Neuronal stem cell (in vitro differentiated cells): ENCODE results near the gene PRICKLE1.

Source experiments
- DNase-seq: peaks from one replicate; pipeline ENCODE4 v3.0.0-alpha.2; 2013; ENCODE audit warnings: low spot score
- H2AFZ ChIP-seq: one replicate; pipeline ENCODE4 v1.6.1; 2013; ENCODE audit warnings: mild to moderate bottlenecking, low read length, inconsistent platforms
- H2AK5ac ChIP-seq: 2 replicates; pipeline ENCODE4 v1.6.1; 2013; ENCODE audit warnings: low read depth, mild to moderate bottlenecking, inconsistent platforms, low read length, moderate library complexity, mixed read lengths
- H2BK120ac ChIP-seq: 2 replicates; pipeline ENCODE4 v1.6.1; 2013; ENCODE audit warnings: low read depth, mild to moderate bottlenecking, inconsistent platforms, low read length, moderate library complexity, mixed read lengths
- H2BK12ac ChIP-seq: one replicate; pipeline ENCODE4 v1.6.1; 2013; ENCODE audit warnings: low read length, inconsistent platforms
- H2BK15ac ChIP-seq: 2 replicates; pipeline ENCODE4 v1.6.1; 2013; ENCODE audit warnings: mild to moderate bottlenecking, low read length, inconsistent platforms, mixed read lengths
- H2BK5ac ChIP-seq: one replicate; pipeline ENCODE4 v1.6.1; 2013; ENCODE audit warnings: inconsistent platforms, mild to moderate bottlenecking, low read length, moderate library complexity
- H3K14ac ChIP-seq: one replicate; pipeline ENCODE4 v1.6.1; 2013; ENCODE audit warnings: low read length, inconsistent platforms
- H3K18ac ChIP-seq: 2 replicates; pipeline ENCODE4 v1.6.1; 2013; ENCODE audit warnings: low read length, inconsistent platforms
- H3K23ac ChIP-seq: 2 replicates; pipeline ENCODE4 v1.6.1; 2013; ENCODE audit warnings: low read depth, mild to moderate bottlenecking, mixed read lengths, low read length, inconsistent platforms; ENCODE audit not compliant: poor library complexity
- H3K27ac ChIP-seq: replicated peaks from 3 replicates; pipeline ENCODE4 v1.5.1; 2013; ENCODE audit warnings: low read length, inconsistent platforms
- H3K27me3 ChIP-seq, 3 experiments: 2 replicates each; pipeline ENCODE4 v1.6.1; 2013; ENCODE audit warnings: low read length in 3 of 3, mild to moderate bottlenecking in 2 of 3, inconsistent platforms in 1 of 3, low read depth in 1 of 3, mixed read lengths in 1 of 3, moderate library complexity in 1 of 3; ENCODE audit not compliant: control insufficient read depth in 3 of 3, insufficient read depth in 3 of 3
- H3K36me3 ChIP-seq, 2 donors: replicated peaks in 1 of 2; 2 replicates each; pipeline ENCODE4 v1.6.1; 2013; ENCODE audit warnings: low read length in 2 of 2; ENCODE audit not compliant: control insufficient read depth in 2 of 2, insufficient read depth in 2 of 2
- H3K4ac ChIP-seq: 2 replicates; pipeline ENCODE4 v1.6.1; 2013; ENCODE audit warnings: inconsistent platforms, mild to moderate bottlenecking, low read length, moderate library complexity
- H3K4me1 ChIP-seq, 2 donors: 1 replicate in 1 of 2; 2 replicates in 1 of 2; pipeline ENCODE4 v1.6.1; 2013; ENCODE audit warnings: low read length in 2 of 2, low read depth in 1 of 2; ENCODE audit not compliant: control insufficient read depth in 2 of 2, insufficient read depth in 1 of 2
- H3K4me2 ChIP-seq: one replicate; pipeline ENCODE4 v1.6.1; 2013; ENCODE audit warnings: mild to moderate bottlenecking, low read length, inconsistent platforms; ENCODE audit not compliant: insufficient read depth, poor library complexity, severe bottlenecking
- H3K4me3 ChIP-seq, 2 donors: 2 replicates each; pipeline ENCODE4 v1.5.1; 2013; ENCODE audit warnings: low read length in 2 of 2, mild to moderate bottlenecking in 2 of 2, inconsistent platforms in 1 of 2, moderate library complexity in 1 of 2
- H3K79me1 ChIP-seq: one replicate; pipeline ENCODE4 v1.6.1; 2013; ENCODE audit warnings: low read depth, mild to moderate bottlenecking, inconsistent platforms, low read length, moderate library complexity
- H3K9ac ChIP-seq: one replicate; pipeline ENCODE4 v1.6.1; 2013; ENCODE audit warnings: mild to moderate bottlenecking, low read depth, low read length, inconsistent platforms; ENCODE audit not compliant: poor library complexity
- H3K9me3 ChIP-seq, 2 donors: replicated peaks in 1 of 2; 2 replicates each; pipeline versions ENCODE3 to v1.6.1; 2013; ENCODE audit warnings: low read length in 2 of 2, mild to moderate bottlenecking in 2 of 2, inconsistent platforms in 1 of 2, low read depth in 1 of 2, mixed read lengths in 1 of 2, moderate library complexity in 1 of 2; ENCODE audit not compliant: control insufficient read depth in 2 of 2, insufficient read depth in 1 of 2
- H4K8ac ChIP-seq: one replicate; pipeline ENCODE4 v1.6.1; 2013; ENCODE audit warnings: low read depth, mild to moderate bottlenecking, inconsistent platforms, low read length, moderate library complexity
- H4K91ac ChIP-seq: one replicate; pipeline ENCODE4 v1.6.1; 2013; ENCODE audit warnings: low read length, low read depth, mild to moderate bottlenecking, inconsistent platforms; ENCODE audit not compliant: poor library complexity
- WGBS, 2 donors: extraction: QIAGEN DNeasy Blood & Tissue Kit; methylation state at CpG; one replicate each; pipeline ENCODE4 v1.1.7; 2013; ENCODE audit warnings: missing lambda C conversion rate in 2 of 2, mixed read lengths in 1 of 2; ENCODE audit not compliant: insufficient read length in 2 of 2, insufficient replicate concordance in 1 of 2; ENCODE audit errors: extremely low coverage in 2 of 2; 5-methylcytosine and 5-hydroxymethylcytosine counted together

PRICKLE1 gene

DNA sequence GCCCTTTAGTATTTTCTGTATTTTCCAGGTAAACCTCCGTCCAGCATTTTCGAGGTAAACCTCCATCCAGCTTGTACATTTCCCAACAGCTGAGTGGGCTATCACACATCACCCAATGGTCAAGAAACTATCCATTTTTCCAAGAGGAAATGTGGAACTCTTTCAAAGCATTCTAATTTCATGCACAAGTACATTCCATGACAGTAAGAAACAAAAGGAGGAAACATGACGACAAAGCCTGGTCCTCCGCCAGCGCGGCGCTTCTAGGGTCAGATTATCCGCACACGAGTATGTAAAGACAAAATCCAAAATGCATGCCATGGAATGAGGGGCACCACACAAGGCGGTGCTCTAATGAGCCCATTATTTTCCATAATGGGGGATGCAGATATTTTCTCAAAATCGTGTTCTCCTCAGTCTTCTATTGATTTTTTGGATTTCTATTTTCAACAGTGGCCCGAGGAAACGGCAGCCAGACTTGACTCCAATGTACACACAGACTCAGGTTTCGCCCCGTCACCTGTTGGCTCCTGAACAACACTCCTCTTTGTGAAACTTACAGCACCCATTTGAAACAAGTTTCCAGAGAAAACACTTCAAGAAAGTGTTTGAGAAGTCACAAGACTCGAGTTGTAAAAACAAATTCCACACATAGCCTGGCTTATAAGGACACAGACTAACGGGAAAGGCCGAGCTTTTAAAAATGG lies 107.4 kb downstream of the PRICKLE1 start:
- Histone ChIP-seq H2BK15ac (no peak overlapping the region), H3K18ac (peak overlapping the region; percentile 17), H3K9ac (no peak overlapping the region), H3K4me1 (peaks cover 7% of the 10 kb centered on the region in 2 donors), H3K23ac (no peak overlapping the region), H2AFZ (peak overlapping the region; percentile 98), H2BK12ac (no peak overlapping the region), H4K91ac (no peak overlapping the region), H2BK5ac (no peak overlapping the region), H4K8ac (no peak overlapping the region), H3K79me1 (no peaks in the 10 kb centered on the region), H2BK120ac (no peak overlapping the region), H3K9me3 (no peaks in the 10 kb centered on the region), H3K4me3 (peak overlapping the region; percentile 58 to 79), H3K4me2 (peak overlapping the region; percentile 69), H3K14ac (no peak overlapping the region), H3K4ac (no peak overlapping the region), H3K27me3 (no peaks in the 10 kb centered on the region), H3K36me3 (no peaks in the 10 kb centered on the region), H3K27ac (no peak overlapping the region), H2AK5ac (no peak overlapping the region)
- no CpG with 5 or more reads among the region's 18 CpGs for WGBS, 2 donors
- no peak for DNase-seq

DNA sequence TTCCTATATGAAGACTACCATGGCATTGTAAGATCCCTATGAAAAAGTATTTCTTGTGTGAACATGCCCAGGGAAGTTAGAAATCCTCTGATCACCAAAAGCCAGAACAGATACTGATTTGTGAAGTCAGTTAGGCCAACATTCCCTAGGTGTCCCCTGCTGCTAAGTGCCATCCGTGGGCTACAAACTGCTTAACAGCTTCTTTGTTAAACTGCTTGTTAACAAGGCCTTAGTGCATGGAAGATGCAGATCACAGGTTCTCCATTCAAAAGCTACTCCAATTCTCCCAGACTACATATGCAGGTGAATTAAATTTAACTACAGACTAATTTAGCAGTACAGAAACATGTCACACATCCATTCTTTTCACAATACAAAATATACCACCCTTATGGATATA lies 108.2 kb downstream of the PRICKLE1 start:
- DNase-seq, result no peak
- H3K14ac ChIP-seq, result no peak overlapping the region
- H3K4me3 ChIP-seq, result no peak overlapping the region
- no peak overlapping the region for H2BK120ac ChIP-seq
- no peak overlapping the region for H3K4me2 ChIP-seq
- no peak overlapping the region for H2AK5ac ChIP-seq
- H4K8ac ChIP-seq, result no peak overlapping the region
- no peak overlapping the region for H3K23ac ChIP-seq
- H2BK12ac ChIP-seq, result no peak overlapping the region
- H3K36me3 ChIP-seq, result no peaks in the 10 kb centered on the region
- no peak overlapping the region for H3K4ac ChIP-seq
- H3K4me1 ChIP-seq, result peaks cover 7% of the 10 kb centered on the region in 2 donors
- no peak overlapping the region for H3K18ac ChIP-seq
- H3K9ac ChIP-seq, result no peak overlapping the region
- H4K91ac ChIP-seq, result no peak overlapping the region
- no peaks in the 10 kb centered on the region for H3K79me1 ChIP-seq
- no peaks in the 10 kb centered on the region for H3K9me3 ChIP-seq
- no peak overlapping the region for H2BK15ac ChIP-seq
- no peak overlapping the region for H3K27ac ChIP-seq
- H2AFZ ChIP-seq, result no peak overlapping the region
- H2BK5ac ChIP-seq, result no peak overlapping the region
- no peaks in the 10 kb centered on the region for H3K27me3 ChIP-seq
- WGBS, 2 donors, result no CpG with 5 or more reads among the region's 1 CpG

DNA sequence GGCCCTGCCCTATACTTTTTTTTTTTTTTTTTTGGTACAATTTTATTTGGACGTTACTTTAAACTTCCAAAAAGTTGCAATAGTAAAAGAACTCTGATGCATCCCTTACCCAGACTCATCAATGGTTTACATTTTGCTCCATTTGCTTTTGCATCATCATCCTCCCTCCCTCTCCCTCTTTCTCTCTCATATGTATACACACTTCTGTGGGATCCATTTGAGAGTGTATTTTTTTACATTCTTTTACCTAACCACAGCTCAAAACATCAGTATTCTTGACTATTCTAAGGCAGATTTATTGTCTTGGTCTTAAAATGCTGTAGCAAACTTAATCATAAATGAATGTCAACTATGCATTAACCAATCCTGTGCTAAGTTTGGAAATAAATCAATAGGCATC lies 111.6 kb downstream of the PRICKLE1 start:
- Histone ChIP-seq H3K23ac (no peak overlapping the region), H2AK5ac (no peak overlapping the region), H3K27ac (no peak overlapping the region), H2BK120ac (no peak overlapping the region), H2AFZ (no peak overlapping the region), H3K4me2 (no peak overlapping the region), H4K8ac (no peak overlapping the region), H3K4ac (no peak overlapping the region), H2BK5ac (no peak overlapping the region), H3K4me3 (no peak overlapping the region), H3K9ac (no peak overlapping the region), H2BK15ac (no peak overlapping the region), H3K9me3 (no peaks in the 10 kb centered on the region), H3K27me3 (no peaks in the 10 kb centered on the region), H4K91ac (no peak overlapping the region), H2BK12ac (no peak overlapping the region), H3K79me1 (no peaks in the 10 kb centered on the region), H3K18ac (no peak overlapping the region), H3K36me3 (no peaks in the 10 kb centered on the region), H3K4me1 (peaks cover 8 to 12% of the 10 kb centered on the region in 2 donors), H3K14ac (no peak overlapping the region)
- no CpG with 5 or more reads among the region's 1 CpG for WGBS, 2 donors
- DNase-seq, result no peak

DNA sequence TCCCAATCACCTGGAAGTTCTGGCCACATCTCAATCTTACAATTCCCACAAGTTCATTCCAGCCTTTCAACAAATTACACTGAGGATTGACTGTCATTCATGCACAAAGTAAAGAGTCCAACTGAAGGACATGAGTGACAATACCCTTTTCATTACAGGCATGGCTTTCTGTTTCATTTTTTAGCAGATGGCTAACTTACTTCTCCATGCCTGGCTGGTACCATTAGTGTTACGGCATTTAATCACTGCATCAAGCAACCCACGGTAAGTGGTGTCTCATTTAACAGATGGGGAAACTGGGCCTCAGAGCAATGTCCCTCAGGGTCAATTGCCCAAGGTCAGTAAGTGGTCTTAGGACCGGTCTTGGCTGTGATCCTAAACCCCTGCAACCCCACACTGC lies 114.4 kb downstream of the PRICKLE1 start:
- Histone ChIP-seq H3K4me2 (no peak overlapping the region), H3K23ac (no peak overlapping the region), H2BK15ac (no peak overlapping the region), H3K4me1 (peaks cover 23 to 28% of the 10 kb centered on the region in 2 donors), H2BK120ac (no peak overlapping the region), H3K36me3 (peaks cover 0 to 3% of the 10 kb centered on the region in 2 donors), H2BK12ac (no peak overlapping the region), H3K4ac (no peak overlapping the region), H3K4me3 (no peak overlapping the region), H3K18ac (no peak overlapping the region), H3K27me3 (no peaks in the 10 kb centered on the region), H2AFZ (no peak overlapping the region), H3K9ac (no peak overlapping the region), H3K27ac (no peak overlapping the region), H2AK5ac (no peak overlapping the region), H2BK5ac (no peak overlapping the region), H3K14ac (no peak overlapping the region), H3K79me1 (no peaks in the 10 kb centered on the region), H4K8ac (no peak overlapping the region), H3K9me3 (no peaks in the 10 kb centered on the region), H4K91ac (no peak overlapping the region)
- no peak for DNase-seq
- WGBS, 2 donors, result no CpG with 5 or more reads among the region's 3 CpGs
